ENCODE data around the gene NIBAN1.

NIBAN1 gene

DNA sequence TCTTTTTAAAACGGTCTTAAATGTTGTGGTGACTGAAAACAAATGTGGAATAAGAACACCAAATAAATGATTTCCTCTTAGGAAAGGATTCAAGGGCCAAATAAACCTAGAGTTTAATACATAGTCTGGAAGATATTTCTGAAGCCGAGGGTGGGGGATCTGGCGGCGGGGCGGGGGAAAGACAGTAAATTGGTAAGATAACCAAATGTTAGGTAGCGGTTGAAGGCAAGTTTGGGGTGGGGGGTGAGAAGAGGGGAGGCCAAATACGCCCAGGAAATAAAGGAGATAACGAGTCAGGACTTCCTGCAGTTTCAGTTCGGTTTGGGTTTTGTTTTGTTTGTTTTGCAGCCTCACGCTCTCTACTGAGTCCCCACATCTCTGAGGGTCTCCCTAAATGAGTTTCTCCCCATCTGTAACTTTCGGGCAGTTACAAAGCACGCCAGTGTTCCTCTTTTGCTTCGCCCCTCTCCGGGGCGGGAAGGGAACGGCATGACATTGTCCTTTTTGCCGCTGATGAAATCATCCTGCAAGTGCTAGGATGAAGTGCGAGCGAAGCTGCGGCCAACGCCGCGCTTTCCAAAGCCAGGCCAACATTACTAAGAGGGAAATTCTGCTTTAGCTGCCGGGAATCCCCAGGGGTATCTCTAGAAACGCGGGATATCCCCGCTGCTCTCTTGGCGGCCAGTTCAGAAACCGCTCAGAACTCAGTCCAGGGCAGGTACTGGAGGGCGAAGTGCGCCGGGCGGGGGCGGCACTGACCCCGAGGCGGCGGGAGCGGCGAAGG, 844 bp downstream of the NIBAN1 start:
- ChIA-PET POLR2A (ENCODE audit: low non-redundant PET) (no interaction called here), CTCF (interaction anchor here (1.4 to 1.5 kb wide), 2 partner anchors 167 to 168 kb away, joined by 4 to 6 read pairs; no protein-coding TSS in a partner anchor)
- TF ChIP-seq, protein P1, sequence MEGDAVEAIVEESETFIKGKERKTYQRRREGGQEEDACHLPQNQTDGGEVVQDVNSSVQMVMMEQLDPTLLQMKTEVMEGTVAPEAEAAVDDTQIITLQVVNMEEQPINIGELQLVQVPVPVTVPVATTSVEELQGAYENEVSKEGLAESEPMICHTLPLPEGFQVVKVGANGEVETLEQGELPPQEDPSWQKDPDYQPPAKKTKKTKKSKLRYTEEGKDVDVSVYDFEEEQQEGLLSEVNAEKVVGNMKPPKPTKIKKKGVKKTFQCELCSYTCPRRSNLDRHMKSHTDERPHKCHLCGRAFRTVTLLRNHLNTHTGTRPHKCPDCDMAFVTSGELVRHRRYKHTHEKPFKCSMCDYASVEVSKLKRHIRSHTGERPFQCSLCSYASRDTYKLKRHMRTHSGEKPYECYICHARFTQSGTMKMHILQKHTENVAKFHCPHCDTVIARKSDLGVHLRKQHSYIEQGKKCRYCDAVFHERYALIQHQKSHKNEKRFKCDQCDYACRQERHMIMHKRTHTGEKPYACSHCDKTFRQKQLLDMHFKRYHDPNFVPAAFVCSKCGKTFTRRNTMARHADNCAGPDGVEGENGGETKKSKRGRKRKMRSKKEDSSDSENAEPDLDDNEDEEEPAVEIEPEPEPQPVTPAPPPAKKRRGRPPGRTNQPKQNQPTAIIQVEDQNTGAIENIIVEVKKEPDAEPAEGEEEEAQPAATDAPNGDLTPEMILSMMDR (conservative IDR thresholded peaks at IDR 0.05; ENCODE audit: low read depth): no peak
- peak overlapping the region; percentile 70 for H3K27ac ChIP-seq
- DNase-seq (ENCODE audit: low spot score): peak; percentile 53

- ChIA-PET CTCF (interaction anchor here (1.1 to 1.3 kb wide), 2 partner anchors 10 to 198 kb away, joined by 3 to 4 read pairs; no protein-coding TSS in a partner anchor), POLR2A (ENCODE audit: low non-redundant PET) (no interaction called here)
- TF ChIP-seq, protein P1 (conservative IDR thresholded peaks at IDR 0.05; ENCODE audit: low read depth): no peak
- no peak for DNase-seq (ENCODE audit: low spot score)
- H3K27ac ChIP-seq: no peak overlapping the region
These were observed 1.8 kb downstream of the NIBAN1 start for GRCh38 chr1:184972315-184973055.

- ChIA-PET POLR2A (ENCODE audit: low non-redundant PET) (interaction anchor here (0.7 kb wide), 1 partner anchor 164 kb away, joined by 3 read pairs; no protein-coding TSS in a partner anchor), CTCF (interaction anchor here (0.7 to 1.3 kb wide), 3 partner anchors 11 to 199 kb away, joined by 3 to 4 read pairs (median 3); no protein-coding TSS in a partner anchor)
- peak overlapping the region; percentile 69 for H3K27ac ChIP-seq
- no peak for DNase-seq (ENCODE audit: low spot score)
- TF ChIP-seq, protein P1 (conservative IDR thresholded peaks at IDR 0.05; ENCODE audit: low read depth): no peak
These were observed 2.6 kb downstream of the NIBAN1 start for GRCh38 chr1:184971522-184972265.

- POLR2A ChIA-PET (ENCODE audit: low non-redundant PET): no interaction called here
These were observed 3.6 kb downstream of the NIBAN1 start for GRCh38 chr1:184970691-184971161.

GRCh38 chr1:184966989-184967388, 7.3 kb downstream of the NIBAN1 start:
- CTCF ChIA-PET: interaction anchor here (1.1 kb wide), 1 partner anchor 51 kb away, joined by 5 read pairs; no protein-coding TSS in a partner anchor
- POLR2A ChIA-PET (ENCODE audit: low non-redundant PET): no interaction called here
- no peak overlapping the region for H3K27ac ChIP-seq
- no peak for DNase-seq (ENCODE audit: low spot score)
- TF ChIP-seq, protein P1 (conservative IDR thresholded peaks at IDR 0.05; ENCODE audit: low read depth): no peak

More at GRCh38 chr1:184970691-184971161, 3.6 kb downstream of the NIBAN1 start:
- CTCF ChIA-PET: interaction anchor here (1.3 kb wide), 1 partner anchor 12 kb away, joined by 4 read pairs; no protein-coding TSS in a partner anchor
- TF ChIP-seq, protein P1 (conservative IDR thresholded peaks at IDR 0.05; ENCODE audit: low read depth): no peak
- no peak for DNase-seq (ENCODE audit: low spot score)
- peak overlapping the region; percentile 69 for H3K27ac ChIP-seq

Data from RWPE1 (cell line).